Activated CD4-positive, alpha-beta T cell treated with anti-CD3 and anti-CD28 coated beads, Interleukin-10, Interleukin-2, amounts not matched to agents 100 ng/mL and 50 ng/mL, durations not matched to agents 16 hours and 8 hours (primary cell): ENCODE results near the gene KRTAP5-1.
A peak's percentile ranks its signal among the peaks of the same experiment; 100 is the strongest.
"Not testable (repeated sequence)": the region's sequence is repeated elsewhere in the genome, so short reads cannot be mapped to it uniquely, and the experiment has no call there.

Experiments
- DNase-seq: peaks from one replicate; pipeline ENCODE4 v3.0.0-alpha.2; 2020

The KRTAP5-1 gene

DNA sequence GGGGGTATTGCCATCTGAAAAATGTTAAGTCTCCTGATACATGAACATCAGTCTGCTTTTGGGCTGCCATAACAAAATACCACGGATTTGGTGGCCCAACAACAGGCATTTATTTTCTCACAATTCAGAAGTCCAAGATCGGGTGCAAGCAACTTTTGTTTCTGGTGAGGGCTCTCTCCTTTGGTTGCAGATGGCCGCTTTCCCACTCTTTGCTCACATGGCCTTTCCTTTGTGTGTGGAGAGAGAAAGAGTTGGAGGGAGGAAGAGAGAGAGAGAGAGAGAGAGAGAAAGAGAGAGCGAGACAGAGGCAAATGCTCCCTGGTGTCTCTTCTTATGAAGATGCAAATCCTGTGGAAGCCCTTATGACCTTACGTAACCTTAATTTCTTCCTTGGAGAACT lies 15.5 kb upstream of the KRTAP5-1 start:
- no peak for DNase-seq

DNA sequence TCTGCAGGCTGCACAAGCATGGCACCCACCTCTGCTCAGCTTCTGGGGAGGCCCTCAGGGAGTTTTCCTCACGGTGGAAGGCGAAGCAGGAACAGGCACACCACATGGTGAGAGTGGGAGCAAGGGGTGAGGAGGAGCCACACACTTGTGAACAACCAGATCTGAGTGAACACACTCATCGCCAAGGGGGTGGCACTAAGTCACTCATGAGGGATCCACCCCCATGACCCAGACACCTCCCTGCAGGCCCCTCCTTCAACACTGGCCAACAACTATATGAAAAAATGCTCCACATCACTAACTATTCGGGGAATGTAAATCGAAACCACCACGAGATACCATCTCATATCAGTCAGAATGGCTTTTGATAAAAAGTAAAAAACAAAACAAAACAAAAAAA lies 13.7 kb upstream of the KRTAP5-1 start:
- DNase-seq, result no peak

DNA sequence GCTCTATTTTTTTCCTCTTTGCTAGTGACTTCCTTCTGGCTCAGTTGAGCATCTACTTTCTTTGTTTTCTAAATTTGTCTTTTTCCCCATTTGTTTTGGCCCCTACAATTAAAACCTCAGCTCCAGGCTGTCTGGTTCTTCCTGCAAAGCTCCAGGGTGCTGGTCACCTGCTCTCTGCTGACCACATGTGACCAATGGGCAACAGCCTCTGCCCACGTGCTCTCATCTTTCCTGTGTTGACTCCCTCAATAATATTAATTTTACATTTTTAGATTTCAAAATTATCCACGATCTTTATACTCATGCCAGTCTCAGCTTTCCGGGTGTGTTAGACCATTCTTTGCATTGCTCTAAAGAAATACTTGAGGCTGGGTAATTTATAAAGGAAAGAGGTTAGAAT lies 13.3 kb upstream of the KRTAP5-1 start:
- not testable (repeated sequence) for DNase-seq

DNA sequence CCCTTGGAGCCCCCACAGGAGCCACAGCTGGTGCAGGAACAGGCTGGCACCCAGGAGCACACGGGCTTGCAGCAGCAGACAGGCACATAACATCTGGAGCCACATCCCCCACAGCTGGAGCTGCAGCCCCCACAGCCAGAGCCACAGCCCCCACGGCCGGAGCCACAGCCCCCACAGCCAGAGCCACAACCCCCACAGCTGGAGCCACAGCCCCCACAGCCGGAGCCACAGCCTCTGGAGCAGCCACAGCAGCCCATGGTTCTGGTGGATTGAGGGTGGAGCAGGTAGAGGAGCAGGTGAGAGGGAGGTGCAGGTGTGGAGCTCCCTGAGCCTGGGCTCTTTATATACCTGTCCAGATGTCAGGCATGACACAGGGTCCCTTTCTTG lies 12.9 kb upstream of the KRTAP5-1 start, which contains the start of gene KRTAP5-2:
KRTAP5-2 (minus strand) TSS at position 301 of the 387 bp plus-strand sequence; CDS start at position 257, 44 bp downstream.
- no peak for DNase-seq

DNA sequence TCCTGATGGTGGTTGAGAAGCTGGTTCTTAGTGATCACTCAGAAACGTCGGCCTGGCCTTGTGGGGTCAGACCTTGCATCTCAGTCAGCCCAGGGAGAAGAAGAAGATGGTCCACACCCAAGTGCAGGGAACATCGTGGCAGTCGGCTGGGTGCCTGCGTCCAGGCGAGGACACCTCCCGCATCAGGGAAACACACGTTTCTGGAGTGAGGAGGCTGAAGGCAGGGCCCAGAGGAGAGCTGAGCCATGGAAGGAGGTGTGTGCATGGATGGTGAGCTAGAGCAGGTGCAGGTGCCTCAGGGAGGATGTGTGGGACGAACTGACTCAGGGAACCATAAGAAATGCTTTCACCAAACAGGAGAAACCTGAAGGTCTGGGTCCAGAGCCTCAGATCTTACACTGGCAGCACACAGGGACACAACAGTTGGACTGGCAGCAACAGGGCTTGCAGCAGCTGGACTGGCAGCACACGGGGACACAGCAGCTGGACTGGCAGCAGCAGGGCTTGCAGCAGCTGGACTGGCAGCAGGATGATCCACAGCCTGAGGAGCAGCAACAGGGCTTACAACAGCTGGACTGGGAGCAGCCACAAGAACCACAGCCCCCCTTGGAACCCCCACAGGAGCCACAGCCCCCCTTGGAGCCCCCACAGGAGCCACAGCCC lies 12.4 kb upstream of the KRTAP5-1 start:
- DNase-seq, result no peak

DNA sequence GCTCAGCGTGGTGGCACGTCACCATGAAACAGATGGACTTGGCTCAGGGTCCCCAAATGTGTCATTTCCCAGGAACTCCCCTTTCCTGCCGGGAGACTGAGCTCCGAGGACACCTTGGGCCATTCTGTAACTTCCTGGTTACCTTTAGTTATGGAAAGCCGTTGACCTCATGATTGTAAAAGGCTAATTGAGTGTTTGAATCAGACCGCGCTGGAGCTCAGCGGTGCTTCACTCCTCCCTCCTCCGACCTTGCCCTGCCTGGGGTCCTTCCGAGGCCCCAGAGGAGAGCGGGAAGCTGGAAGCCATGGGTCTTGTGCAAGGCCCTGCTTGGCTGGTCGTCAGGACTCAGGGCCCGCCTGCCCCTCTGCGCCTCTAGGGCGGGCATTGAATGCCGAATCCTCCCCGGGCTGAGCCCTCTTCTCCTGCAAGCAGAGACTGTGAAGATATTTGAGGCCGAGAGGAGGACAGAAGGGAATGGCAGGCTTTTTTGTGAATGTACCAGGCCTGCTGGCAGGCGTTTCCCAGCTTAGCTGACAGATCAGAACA lies 11.6 kb upstream of the KRTAP5-1 start:
- not testable (repeated sequence) for DNase-seq

DNA sequence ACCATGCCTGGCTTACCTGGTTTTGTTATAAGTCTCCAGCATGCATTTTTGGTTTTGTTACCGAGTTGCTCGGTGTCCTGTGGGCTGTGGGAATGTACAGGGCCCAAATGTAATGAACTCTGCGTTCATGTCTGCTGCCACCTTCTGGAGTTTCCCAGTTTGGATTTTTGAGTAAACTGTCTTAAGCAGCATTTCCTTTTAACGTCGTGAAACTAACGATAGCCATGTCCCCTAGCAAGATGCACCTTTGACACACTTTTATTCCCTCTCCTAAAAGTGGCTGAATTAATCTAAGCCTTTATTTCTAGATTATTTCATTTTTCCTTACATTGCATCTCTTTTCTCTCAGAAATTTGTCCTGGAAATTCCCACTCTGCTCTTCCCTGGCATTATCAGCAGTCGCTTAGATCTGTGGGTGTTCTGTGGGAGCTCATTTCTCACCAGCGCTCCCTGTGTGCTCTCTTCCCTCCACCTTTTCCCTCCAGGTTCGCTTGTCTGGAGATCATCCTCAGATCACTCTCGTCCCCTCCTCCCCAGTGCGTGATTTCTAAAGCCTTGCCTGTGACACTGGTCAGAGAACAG lies 11.0 kb upstream of the KRTAP5-1 start:
- not testable (repeated sequence) for DNase-seq

DNA sequence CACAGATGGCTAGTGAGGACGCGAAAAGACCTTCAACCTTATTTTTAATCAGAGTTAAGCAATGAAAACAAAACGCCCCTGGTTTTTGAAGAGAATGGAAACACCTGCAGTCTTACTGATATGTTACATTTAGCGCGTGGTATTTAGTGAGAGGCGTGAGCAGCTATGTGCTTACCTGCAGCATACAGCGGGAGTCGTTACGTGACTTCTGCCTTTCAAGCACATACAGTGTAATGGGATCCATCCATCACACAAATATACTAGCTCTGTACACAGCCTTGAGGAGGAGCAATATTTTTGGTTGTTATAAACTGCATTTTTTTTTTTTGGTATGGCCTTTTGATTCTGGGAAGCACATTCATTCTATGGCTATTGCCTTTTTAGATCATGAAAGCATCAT lies 7.5 kb upstream of the KRTAP5-1 start:
- DNase-seq, result no peak

DNA sequence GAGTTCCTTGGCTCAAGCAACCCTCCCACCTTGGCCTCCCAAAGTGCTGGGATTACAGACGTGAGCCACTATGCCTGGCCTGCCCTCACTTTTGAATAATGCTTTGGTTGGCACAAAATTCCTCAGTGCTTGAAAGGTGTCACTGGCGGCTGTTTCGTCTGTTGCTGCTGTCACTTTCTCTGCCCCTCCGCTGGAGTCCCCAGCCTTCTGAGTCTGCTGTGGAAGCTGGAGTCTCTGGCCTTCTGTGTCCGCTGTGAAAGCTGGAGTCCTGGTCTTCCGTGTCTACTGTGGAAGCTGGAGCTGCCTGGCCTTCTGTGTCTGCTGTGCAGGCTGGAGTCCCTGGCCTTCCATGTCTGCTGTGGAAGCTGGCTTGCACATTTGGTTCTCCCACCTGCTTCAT lies 4.9 kb upstream of the KRTAP5-1 start:
- DNase-seq, result no peak

DNA sequence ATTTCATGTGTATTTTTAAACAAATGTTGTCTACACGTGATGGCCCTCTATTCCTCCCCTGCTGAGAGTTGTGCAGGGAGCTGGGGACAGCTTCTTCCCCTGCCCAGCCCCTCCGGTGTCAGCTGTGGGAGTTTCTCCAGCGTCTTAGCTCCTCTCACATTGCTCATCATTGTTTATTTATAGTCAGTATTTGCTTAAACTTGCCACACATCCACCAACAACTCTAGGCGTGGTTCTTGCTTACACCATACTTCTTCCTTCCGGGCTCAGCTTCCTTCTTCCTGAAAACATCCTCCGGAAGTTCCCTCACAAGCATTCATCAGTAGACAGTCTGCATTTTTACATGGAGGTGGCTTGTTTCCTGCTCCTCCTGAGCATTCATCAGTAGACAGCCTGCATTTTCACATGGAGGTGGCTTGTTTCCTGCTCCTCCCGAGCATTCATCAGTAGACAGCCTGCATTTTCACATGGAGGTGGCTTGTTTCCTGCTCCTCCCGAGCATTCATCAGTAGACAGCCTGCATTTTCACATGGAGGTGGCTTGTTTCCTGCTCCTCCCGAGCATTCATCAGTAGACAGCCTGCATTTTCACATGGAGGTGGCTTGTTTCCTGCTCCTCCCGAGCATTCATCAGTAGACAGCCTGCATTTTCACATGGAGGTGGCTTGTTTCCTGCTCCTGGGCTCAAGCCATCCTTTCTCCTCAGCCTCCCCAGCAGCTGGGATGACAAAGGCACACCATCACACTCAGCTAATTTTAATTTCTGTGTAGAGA lies 4.3 kb upstream of the KRTAP5-1 start:
- DNase-seq, result peak; percentile 39

DNA sequence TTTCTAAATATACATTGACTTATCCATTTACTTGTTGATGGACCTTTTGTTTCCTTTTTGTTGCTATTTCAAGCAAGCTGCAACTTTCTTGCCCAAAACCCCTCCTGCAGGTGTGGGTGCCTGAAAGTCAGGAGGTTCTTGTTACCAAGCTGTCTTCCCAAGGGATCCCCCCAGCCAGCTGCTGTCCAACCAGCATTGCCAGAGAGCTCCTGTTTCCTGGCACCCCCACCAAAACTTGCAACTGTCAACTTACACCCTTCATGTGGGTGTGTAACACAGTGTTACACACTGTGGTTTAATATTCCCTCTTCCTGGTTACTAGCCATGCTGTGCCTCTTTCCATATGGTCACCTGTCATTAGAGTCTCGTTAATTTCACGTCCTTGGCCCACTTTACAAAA lies 1.6 kb upstream of the KRTAP5-1 start:
- DNase-seq, result no peak

DNA sequence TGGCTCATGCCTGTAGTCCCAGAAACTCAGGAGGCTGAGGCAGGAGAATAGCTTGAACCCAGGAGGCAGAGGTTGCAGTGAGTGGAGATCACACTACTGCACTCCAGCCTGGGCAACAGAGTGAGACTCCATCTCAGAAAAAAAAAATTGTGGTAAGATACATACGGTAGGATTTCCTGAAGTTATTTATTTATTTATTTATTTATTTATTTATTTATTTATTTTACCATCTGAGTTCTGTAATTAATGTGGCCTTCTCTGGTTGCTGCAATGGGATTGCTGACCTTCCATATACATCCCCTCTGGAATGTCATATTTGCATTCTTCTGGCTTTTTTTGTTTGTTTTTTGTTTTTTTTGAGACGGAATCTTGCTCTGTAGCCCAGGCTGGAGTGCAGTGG lies 2.2 kb downstream of the KRTAP5-1 start:
- DNase-seq, result not testable (repeated sequence)

DNA sequence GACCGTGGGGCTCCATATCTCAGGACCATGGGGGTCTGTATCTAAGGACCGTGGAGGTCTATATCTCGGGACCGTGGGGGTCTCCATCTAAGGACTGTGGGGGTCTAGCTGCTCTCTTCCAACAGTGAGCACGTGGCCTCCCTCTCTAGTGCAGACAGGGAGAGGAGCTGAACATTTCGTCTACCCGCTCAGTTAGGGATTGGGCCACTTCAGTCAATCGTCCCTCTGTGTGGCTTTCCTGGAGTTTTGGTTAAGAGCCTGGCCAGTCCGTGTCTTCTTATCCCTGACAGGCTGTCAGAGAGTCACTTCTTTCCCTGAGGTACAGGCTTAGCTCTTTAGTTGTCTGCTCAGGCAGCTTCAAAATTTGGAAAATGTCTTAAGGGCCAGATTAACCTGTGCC lies 3.1 kb downstream of the KRTAP5-1 start:
- DNase-seq, result no peak

DNA sequence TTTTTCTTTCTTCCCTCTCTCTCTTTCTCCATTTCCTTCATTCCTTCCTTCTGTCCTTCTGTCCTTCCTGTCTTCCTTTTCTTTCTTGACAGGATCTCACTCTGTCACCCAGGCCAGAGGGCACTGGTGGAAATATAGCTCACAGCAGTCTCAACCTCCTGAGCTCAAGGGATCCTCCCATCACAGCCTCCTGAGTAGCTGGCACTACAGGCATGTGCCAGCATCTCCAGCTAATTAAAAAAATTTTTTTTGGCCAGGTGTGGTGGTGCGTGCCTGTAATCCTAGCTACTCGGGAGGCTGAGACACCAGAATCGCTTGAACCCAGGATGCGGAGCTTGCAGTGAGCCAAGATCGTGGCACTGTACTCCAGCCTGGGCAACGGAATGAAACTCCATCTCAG lies 8.3 kb downstream of the KRTAP5-1 start:
- DNase-seq, result no peak

DNA sequence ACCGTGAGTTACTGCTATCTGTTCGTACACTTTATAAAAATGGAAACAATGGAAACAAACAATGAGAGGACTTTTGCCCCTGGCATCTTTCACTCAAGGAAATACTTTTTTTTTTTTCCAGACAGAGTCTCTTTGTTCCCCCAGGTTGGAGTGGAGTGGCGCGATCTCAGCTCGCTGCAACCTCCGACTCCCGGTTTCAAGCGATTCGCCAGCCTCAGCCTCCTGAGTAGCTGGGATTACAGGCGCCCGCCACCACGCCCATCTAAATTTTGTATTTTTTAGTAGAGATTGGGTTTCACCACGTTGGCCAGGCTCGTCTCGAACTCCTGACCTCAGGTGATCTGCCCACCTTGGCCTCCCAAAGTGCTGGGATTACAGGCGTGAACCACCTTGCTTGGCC lies 9.3 kb downstream of the KRTAP5-1 start:
- DNase-seq, result not testable (repeated sequence)

DNA sequence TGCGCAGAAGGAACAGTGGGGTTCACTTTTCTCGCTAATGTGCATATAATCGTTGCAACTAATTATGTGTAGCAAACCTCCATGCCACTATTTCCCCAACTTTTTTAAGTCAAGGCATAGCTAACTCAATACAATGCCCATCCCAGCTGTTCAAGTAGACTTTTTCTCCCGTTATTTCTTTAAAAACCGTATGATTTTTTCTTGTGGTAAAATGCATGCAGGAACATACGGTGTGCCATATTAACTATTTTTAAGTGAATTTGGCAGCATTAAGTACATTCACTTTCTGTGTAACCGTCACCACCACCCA lies 10.2 kb downstream of the KRTAP5-1 start:
- no peak for DNase-seq

DNA sequence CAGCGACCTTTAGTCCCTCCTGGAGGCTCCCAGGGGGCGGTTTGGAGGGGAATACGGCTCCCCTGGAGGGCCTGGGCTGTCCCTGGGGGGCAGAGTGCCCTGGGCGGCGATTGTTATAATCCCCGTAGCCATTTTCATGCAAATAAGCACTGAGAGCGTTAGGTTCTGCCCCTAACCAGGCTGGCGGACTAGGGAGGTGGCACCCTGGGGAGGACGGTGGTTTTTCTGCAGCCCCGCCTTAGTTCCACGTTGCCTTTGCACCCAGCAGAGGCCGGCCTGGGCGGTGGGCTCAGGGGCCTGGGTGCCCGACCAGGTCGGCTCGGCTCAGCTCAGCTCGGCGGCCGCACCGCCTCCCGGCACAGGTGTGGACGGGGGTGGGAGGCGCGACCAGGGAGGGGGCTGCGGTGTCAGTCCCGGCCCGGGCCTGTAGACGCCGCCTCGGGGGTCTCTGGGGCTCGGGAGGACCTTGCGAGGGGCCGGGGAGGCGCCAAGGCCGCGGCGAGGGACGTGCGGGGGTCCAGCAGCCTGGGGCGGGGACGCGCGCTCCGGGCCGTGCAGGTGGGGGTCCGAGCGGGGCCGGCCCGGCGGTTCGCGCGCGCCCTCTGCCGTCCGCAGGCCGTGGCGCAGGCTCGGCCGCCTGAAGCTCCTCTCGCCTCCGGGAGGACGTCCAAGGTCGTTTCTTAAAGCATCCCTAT lies 10.7 kb downstream of the KRTAP5-1 start:
- peak; percentile 56 for DNase-seq

DNA sequence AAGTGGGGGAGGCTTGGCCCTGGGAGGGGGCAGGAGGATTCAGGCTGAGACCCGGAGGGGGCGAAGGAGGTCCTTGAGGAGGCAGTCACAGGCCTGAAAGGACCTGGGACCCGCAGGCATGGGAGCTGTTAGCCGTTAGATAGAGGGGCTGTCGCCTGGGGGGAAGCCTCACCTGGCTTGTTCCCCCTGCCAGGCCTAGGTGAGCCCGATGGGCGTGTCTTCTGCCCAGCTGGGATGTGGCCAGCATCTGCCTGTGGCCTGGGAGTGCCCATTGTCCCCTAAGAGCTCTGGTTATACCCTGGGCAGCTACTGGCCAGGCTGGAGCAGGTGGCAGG lies 11.2 kb downstream of the KRTAP5-1 start:
- no peak for DNase-seq

DNA sequence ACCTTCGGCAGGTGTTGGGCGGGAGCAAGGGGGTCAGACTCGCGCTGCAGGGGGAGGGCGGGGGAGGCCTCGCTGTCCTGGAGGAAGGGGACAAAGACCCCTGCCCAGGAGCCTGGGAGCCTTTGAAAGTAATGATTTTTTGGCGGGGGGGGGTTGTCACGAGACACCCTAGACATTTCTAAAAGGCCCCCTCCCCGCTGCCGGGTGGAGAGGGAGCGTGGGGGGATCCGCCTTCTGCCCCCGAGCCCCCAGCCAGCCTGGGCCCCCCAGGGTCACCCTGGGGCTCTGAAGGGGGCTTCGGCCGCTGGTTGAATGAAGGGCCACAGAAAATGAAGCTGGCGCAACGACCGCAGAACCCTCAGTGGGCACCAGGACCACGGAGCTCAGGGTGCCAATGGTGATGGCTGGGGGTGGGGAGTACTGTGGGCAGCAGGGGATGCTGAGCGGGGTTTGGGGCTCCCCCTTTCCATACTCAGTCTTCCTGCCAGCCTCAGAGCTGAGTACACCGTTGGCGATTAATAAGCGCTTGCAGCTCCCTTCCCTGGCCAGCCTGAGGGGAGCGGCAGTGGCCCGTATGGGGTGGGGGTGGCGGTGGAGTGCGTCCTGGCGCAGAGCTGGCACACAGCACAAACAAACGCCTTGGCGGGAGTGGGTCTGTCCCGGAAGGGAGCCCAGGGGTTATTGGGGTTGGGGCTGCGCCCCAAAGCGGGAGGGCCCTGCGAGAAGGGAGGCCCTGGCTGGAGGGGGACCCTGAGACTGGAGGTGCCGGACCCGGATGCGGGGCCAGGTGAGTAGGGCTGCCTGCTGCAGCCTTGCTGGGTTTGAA lies 11.8 kb downstream of the KRTAP5-1 start:
- DNase-seq, result no peak

DNA sequence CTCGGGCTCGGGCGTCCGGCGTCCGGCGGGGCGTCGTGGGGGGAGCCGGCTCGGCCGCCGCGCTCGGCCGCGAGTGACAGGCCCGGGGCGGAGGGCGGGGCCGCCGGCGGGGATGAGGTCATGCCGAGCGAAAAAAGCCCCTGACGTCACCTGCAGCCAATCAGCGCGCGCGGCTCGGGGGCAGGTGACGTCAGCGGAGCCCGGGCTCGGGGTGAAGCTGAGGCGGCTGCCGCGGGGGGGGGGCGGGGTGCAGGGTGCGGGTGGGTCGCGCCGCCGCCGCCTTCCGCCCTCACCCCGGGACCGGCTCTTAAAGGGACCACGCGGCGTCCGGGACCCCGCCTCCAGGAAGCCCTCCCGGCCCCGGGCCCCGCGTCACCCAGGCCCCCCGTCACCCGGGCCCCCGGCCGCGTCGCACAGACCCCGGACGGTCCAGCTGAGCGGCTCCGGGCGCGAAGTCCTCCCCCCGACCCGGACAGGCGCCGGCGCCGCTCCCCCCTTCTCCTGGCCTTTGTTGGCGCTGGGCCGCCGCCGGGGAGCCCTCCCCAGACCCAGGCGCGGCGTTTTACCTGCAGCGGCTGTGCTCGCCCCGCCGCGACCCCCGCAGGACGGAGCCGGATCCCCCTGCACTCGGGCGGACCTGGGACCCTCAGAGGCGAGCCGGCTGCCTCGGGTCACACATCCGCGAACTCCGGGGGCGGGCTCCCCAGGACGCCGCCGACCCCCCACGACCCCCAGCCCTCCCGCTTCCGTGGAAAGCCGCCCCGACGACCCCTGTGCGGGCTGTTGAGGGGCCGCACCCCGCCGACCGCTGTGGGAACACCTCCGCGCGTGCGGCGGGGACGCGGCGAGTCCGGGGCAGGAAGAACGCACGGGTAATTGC lies 12.6 kb downstream of the KRTAP5-1 start, which contains the start of gene DUSP8:
DUSP8 (minus strand) TSS at position 75 of the 880 bp plus-strand sequence. CDS start 6,445 bp downstream, outside the sequence.
- DNase-seq, result peak; percentile 89

DNA sequence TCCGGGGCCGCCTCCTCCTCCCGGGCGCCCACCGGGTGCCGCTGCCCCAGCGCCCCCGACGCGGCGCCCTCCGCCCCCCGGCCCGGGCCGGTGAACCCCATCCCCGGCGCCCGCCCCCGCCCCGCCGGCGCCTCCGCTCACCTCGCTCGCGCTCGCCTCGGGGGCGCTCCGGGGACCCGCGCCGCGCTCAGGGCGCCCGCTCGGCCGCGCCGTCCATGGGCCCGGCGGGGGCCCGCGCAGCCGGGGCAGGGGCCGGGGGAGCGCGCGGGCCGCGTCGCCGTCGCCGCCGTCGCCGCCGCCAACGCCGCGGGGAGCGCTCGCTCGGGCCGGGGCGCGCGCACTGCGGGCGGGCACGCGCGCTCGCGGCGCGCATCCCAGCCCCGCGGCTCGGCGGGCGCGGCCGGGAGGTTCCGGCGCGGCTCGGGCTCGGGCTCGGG lies 13.3 kb downstream of the KRTAP5-1 start:
- no peak for DNase-seq
